ENCODE measurements around the gene GBE1.

The GBE1 gene

DNA sequence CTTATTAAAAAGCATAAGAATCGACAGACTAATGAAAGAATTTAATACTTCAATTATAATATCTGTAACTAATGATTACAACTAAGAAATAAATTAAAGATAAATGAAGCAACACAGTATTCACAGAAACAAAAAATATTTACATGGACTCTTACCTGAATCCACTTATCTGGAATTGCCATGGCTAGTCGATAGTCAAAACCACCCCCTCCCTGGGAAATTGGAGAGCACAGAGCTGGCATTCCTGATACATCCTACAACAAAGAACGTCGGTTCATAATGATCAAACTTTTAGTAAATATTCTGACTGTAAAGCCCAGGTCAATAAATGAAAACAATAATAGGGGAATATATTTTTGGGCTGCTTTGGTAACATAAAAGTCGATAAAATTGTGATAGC, 175.5 kb downstream of the GBE1 start:
- TF ChIP-seq NFIC (IDR thresholded peaks at IDR 0.05) (no peak), TEAD4 (IDR thresholded peaks at IDR 0.05) (no peak), CREB1 (IDR thresholded peaks at IDR 0.05; ENCODE audit: low read depth) (no peak), YY1 (IDR thresholded peaks at IDR 0.05; ENCODE audit: low read depth) (no peak), ZBTB7A (IDR thresholded peaks at IDR 0.05; ENCODE audit: low read depth) (no peak), CEBPB (IDR thresholded peaks at IDR 0.05) (no peak), EGR1 (IDR thresholded peaks at IDR 0.05) (no peak), TCF12 (IDR thresholded peaks at IDR 0.05; ENCODE audit: low read depth) (no peak)
- TF ChIP-seq, protein P1, sequence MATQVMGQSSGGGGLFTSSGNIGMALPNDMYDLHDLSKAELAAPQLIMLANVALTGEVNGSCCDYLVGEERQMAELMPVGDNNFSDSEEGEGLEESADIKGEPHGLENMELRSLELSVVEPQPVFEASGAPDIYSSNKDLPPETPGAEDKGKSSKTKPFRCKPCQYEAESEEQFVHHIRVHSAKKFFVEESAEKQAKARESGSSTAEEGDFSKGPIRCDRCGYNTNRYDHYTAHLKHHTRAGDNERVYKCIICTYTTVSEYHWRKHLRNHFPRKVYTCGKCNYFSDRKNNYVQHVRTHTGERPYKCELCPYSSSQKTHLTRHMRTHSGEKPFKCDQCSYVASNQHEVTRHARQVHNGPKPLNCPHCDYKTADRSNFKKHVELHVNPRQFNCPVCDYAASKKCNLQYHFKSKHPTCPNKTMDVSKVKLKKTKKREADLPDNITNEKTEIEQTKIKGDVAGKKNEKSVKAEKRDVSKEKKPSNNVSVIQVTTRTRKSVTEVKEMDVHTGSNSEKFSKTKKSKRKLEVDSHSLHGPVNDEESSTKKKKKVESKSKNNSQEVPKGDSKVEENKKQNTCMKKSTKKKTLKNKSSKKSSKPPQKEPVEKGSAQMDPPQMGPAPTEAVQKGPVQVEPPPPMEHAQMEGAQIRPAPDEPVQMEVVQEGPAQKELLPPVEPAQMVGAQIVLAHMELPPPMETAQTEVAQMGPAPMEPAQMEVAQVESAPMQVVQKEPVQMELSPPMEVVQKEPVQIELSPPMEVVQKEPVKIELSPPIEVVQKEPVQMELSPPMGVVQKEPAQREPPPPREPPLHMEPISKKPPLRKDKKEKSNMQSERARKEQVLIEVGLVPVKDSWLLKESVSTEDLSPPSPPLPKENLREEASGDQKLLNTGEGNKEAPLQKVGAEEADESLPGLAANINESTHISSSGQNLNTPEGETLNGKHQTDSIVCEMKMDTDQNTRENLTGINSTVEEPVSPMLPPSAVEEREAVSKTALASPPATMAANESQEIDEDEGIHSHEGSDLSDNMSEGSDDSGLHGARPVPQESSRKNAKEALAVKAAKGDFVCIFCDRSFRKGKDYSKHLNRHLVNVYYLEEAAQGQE (IDR thresholded peaks at IDR 0.05; ENCODE audit: low read depth) = no peak

DNA sequence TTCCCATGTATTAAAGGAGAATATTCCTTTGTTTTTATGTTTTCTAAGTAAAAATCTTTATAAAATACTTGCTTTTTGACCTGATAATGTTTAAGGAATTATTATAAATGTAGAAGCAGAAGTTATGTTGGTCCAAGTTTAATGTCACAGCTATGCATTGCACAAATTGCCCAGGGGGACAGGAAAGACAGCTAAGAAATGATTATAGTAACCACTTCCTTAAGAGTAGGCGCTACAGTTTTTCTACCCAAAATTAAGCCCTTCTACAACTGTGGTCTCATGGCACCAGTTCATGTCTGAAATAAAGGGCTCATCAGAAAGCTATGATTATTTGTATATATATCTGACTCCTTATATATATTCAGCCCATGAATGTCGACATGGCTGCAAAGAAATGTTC, 176.4 kb downstream of the GBE1 start:
- no peak for TF ChIP-seq TEAD4 (IDR thresholded peaks at IDR 0.05)

GRCh38 chr3:81581966-81582599, 179.4 kb downstream of the GBE1 start:
- TF ChIP-seq RAD21 (IDR thresholded peaks at IDR 0.05; ENCODE audit: low read depth) (peak; percentile 70), TEAD4 (IDR thresholded peaks at IDR 0.05) (no peak)

- no peak for TF ChIP-seq TCF12 (IDR thresholded peaks at IDR 0.05; ENCODE audit: low read depth)
- TF ChIP-seq, protein P1 (IDR thresholded peaks at IDR 0.05; ENCODE audit: low read depth) = no peak
- no peak for TF ChIP-seq CEBPB (IDR thresholded peaks at IDR 0.05)
- no peak for TF ChIP-seq FOXM1 (IDR thresholded peaks at IDR 0.05; ENCODE audit: borderline replicate concordance, low read depth)
- TF ChIP-seq RAD21 (IDR thresholded peaks at IDR 0.05; ENCODE audit: low read depth) = no peak
- TF ChIP-seq ZBTB7A (IDR thresholded peaks at IDR 0.05; ENCODE audit: low read depth) = no peak
- no peak for TF ChIP-seq TEAD4 (IDR thresholded peaks at IDR 0.05)
- no peak for TF ChIP-seq YY1 (IDR thresholded peaks at IDR 0.05; ENCODE audit: low read depth)
- TF ChIP-seq EGR1 (IDR thresholded peaks at IDR 0.05) = no peak
- no peak for TF ChIP-seq NFIC (IDR thresholded peaks at IDR 0.05)
- no peak for TF ChIP-seq EP300 (IDR thresholded peaks at IDR 0.05; ENCODE audit: borderline replicate concordance)
- TF ChIP-seq CREB1 (IDR thresholded peaks at IDR 0.05; ENCODE audit: low read depth) = no peak
- TF ChIP-seq, protein P2, sequence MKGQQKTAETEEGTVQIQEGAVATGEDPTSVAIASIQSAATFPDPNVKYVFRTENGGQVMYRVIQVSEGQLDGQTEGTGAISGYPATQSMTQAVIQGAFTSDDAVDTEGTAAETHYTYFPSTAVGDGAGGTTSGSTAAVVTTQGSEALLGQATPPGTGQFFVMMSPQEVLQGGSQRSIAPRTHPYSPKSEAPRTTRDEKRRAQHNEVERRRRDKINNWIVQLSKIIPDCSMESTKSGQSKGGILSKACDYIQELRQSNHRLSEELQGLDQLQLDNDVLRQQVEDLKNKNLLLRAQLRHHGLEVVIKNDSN (IDR thresholded peaks at IDR 0.05) = no peak
Observed at GRCh38 chr3:81580355-81580754, 181.1 kb downstream of the GBE1 start.

DNA sequence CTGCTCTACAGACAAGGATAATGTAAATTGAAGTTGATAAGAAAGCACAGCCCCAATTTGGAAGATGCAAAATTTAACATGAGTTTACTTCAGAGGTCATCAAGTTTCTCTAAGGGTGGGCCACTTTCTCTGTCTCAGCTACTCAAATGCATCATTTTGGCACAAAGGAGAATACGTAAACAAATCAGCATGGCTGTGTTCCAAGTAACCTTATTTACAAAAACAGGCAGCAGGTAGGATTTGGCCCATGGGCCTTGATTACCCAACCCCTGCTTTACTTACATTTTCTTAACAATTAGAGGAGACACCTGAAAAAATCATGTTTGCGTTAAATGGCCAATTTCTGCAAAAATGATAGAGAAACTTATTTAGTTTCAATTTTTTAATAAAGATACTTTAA, 181.7 kb downstream of the GBE1 start:
- TF ChIP-seq ZBTB7A (IDR thresholded peaks at IDR 0.05; ENCODE audit: low read depth) (no peak), FOXM1 (IDR thresholded peaks at IDR 0.05; ENCODE audit: borderline replicate concordance, low read depth) (no peak), YY1 (IDR thresholded peaks at IDR 0.05; ENCODE audit: low read depth) (no peak), EGR1 (IDR thresholded peaks at IDR 0.05) (no peak), EP300 (IDR thresholded peaks at IDR 0.05; ENCODE audit: borderline replicate concordance) (no peak), CEBPB (IDR thresholded peaks at IDR 0.05) (no peak), TAF1 (IDR thresholded peaks at IDR 0.05; ENCODE audit: low read depth) (no peak), RAD21 (IDR thresholded peaks at IDR 0.05; ENCODE audit: low read depth) (no peak)
- TF ChIP-seq, protein P3, sequence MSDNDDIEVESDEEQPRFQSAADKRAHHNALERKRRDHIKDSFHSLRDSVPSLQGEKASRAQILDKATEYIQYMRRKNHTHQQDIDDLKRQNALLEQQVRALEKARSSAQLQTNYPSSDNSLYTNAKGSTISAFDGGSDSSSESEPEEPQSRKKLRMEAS (IDR thresholded peaks at IDR 0.05) = no peak
- TF ChIP-seq, protein P1 (IDR thresholded peaks at IDR 0.05; ENCODE audit: low read depth) = no peak

GRCh38 chr3:81572201-81572756, 189.2 kb downstream of the GBE1 start:
- no peak for TF ChIP-seq EP300 (IDR thresholded peaks at IDR 0.05; ENCODE audit: borderline replicate concordance)
- TF ChIP-seq FOXM1 (IDR thresholded peaks at IDR 0.05; ENCODE audit: borderline replicate concordance, low read depth) = no peak
- TF ChIP-seq ZBTB7A (IDR thresholded peaks at IDR 0.05; ENCODE audit: low read depth) = no peak
- TF ChIP-seq, protein P1 (IDR thresholded peaks at IDR 0.05; ENCODE audit: low read depth) = no peak
- TF ChIP-seq CREB1 (IDR thresholded peaks at IDR 0.05; ENCODE audit: low read depth) = no peak
- TF ChIP-seq RAD21 (IDR thresholded peaks at IDR 0.05; ENCODE audit: low read depth) = no peak
- TF ChIP-seq YY1 (IDR thresholded peaks at IDR 0.05; ENCODE audit: low read depth) = no peak
- TF ChIP-seq TEAD4 (IDR thresholded peaks at IDR 0.05) = no peak
- no peak for TF ChIP-seq NFIC (IDR thresholded peaks at IDR 0.05)
- TF ChIP-seq TCF12 (IDR thresholded peaks at IDR 0.05; ENCODE audit: low read depth) = no peak
- no peak for TF ChIP-seq CEBPB (IDR thresholded peaks at IDR 0.05)
- TF ChIP-seq EGR1 (IDR thresholded peaks at IDR 0.05) = no peak

Measured in Ishikawa (cell line).